T-helper 9 cell (primary cell): ENCODE measurements around the gene SLCO4A1.
"Not testable (repeated sequence)": the region's sequence is repeated elsewhere in the genome, so short reads cannot be mapped to it uniquely, and the experiment has no call there.

Experiments used
- DNase-seq: peaks from one replicate; pipeline ENCODE4 v3.0.0-alpha.2; 2020

The SLCO4A1 gene

GRCh38 chr20:62623488-62624324 is 18.6 kb upstream of the SLCO4A1 start:
- peak; percentile 68 for DNase-seq

GRCh38 chr20:62624325-62624690 is 18.0 kb upstream of the SLCO4A1 start:
- no peak for DNase-seq

GRCh38 chr20:62624719-62625453 is 17.4 kb upstream of the SLCO4A1 start:
- no peak for DNase-seq

- no peak for DNase-seq
Measured at GRCh38 chr20:62625516-62625915, 16.8 kb upstream of the SLCO4A1 start.

GRCh38 chr20:62625921-62626547 is 16.3 kb upstream of the SLCO4A1 start:
- no peak for DNase-seq

- DNase-seq, result not testable (repeated sequence)
Measured at GRCh38 chr20:62627425-62627824, 14.9 kb upstream of the SLCO4A1 start.

- no peak for DNase-seq
Measured at GRCh38 chr20:62627901-62628612, 14.2 kb upstream of the SLCO4A1 start.

GRCh38 chr20:62628691-62629090 is 13.6 kb upstream of the SLCO4A1 start:
- no peak for DNase-seq

GRCh38 chr20:62629864-62630470 is 12.3 kb upstream of the SLCO4A1 start:
- no peak for DNase-seq

- no peak for DNase-seq
Measured at GRCh38 chr20:62631336-62632308, 10.7 kb upstream of the SLCO4A1 start.

GRCh38 chr20:62632575-62633090 is 9.7 kb upstream of the SLCO4A1 start:
- no peak for DNase-seq

GRCh38 chr20:62633598-62634329 is 8.5 kb upstream of the SLCO4A1 start:
- DNase-seq, result no peak

GRCh38 chr20:62634330-62634967 is 7.9 kb upstream of the SLCO4A1 start:
- no peak for DNase-seq

GRCh38 chr20:62635232-62635631 is 7.1 kb upstream of the SLCO4A1 start:
- DNase-seq, result no peak

- no peak for DNase-seq
Measured at GRCh38 chr20:62635852-62636251, 6.5 kb upstream of the SLCO4A1 start.

GRCh38 chr20:62636446-62636845 is 5.9 kb upstream of the SLCO4A1 start:
- no peak for DNase-seq

- no peak for DNase-seq
Measured at GRCh38 chr20:62637110-62637509, 5.2 kb upstream of the SLCO4A1 start.

- DNase-seq, result no peak
Measured at GRCh38 chr20:62637521-62638054, 4.7 kb upstream of the SLCO4A1 start.

- DNase-seq, result no peak
Measured at GRCh38 chr20:62638055-62638570, 4.2 kb upstream of the SLCO4A1 start.
